HG03460 (cell line): ENCODE results near the gene SNX22.

Experiments
- ATAC-seq: cut with Tn5 transposase; IDR thresholded peaks from one replicate; pipeline ENCODE4 v1.9.1; 2021; ENCODE audit not compliant: unreplicated experiment

The SNX22 gene

DNA sequence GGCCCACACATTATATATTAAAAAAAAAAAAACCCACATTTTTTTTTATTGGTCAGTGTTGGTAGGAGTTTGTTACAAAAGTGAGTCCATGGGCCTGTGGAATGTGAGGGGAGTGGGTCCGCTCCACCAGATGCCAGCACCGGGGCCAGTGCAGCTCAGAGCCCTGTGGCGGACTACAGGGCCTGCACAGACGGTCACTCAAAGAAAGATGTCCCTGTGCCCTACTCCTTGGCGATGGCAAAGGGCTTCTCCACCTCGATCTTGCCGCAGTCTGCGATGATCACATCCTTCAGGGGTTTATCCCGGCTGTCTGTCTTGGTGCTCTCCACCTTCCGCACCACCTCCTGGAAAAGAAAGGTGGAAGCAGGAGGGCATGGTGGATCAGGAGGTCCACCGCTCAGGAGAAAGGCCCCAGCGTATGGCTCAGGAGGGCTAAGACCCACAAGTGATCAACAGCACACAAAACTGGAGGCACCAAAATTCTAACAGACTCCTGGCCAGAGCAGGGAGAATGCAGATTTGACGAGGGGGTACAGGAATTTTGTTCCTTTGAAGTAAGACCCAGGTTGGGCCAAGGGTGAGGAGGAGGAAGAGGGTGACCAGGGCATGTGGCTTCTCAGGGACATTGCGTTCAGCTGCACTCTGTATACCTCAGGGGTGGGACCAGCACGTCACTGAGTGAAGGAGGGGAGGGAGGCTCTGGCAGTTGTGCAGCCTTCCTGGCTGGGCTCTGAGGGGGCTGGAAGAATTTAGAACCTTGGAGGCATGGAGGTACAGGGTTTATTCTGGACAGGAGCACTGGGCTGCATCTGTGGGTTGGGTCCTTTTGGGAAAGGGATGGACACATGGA, 4.5 kb downstream of the SNX22 start:
- ATAC-seq = no peak

DNA sequence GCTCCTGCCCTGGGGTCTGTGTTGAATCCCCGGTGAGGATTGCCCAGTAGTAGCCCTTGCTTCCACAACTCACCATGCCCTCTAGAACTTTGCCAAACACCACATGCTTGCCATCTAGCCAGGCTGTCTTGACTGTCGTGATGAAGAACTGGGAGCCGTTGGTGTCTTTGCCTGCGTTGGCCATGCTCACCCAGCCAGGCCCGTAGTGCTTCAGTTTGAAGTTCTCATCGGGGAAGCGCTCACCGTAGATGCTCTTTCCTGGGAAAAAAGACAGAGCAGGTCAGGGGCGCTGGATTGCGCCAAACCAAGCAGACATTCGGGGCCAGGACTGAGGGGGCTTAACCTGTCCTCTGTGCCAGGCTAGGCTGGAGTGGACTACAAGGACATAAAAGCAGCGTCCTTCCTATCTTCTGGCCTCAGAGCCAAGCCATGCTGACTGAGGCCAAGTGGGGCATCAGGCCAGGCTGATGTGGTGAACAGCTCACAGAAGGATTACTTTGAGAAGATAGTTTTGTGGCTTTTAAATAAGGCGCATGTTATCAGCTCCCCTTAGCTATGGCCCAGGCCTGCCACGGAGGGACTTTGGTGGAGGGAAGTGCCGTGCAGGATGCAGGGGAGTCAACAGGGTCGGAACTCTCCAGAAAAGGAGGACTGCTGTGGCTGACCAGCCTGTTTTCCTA, 5.3 kb downstream of the SNX22 start:
- no peak for ATAC-seq

GRCh38 chr15:64157599-64158125, 6.1 kb downstream of the SNX22 start:
- no peak for ATAC-seq

- ATAC-seq = no peak
Observed at GRCh38 chr15:64158363-64159134, 7.0 kb downstream of the SNX22 start.

DNA sequence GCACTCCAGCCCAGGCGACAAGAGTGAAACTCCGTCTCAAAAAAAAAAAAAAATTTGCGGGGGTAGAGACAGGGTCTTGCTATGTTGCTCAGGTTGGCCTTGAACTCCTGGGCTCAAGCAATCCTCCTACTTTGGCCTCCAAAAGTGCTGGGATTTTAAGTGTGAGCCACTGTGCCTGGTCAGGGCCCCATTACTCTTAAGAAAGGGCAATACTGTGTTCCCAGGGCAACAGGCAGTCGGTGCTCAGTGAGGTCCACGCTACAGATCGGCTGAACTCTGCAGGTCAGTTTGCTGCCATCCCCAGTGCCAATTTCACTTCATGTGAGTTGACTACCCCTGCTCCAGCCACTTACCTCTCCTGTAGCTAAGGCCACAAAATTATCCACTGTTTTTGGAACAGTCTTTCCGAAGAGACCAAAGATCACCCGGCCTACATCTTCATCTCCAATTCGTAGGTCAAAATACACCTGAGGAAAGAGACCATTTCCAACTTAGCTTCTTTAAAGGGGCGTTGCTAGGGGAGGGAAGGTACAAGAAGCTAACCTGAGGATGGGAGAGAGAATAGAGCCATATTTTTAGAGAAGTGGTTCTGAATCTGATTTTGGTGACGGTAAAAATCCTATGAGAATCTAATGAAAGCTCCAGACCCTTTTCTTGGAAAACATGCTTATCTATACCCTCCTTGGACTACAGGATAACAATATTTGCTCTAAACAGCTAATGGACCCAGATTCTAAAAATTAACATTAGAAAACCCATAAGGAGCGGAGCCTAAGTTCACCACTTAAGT, 10.4 kb downstream of the SNX22 start:
- ATAC-seq = no peak

DNA sequence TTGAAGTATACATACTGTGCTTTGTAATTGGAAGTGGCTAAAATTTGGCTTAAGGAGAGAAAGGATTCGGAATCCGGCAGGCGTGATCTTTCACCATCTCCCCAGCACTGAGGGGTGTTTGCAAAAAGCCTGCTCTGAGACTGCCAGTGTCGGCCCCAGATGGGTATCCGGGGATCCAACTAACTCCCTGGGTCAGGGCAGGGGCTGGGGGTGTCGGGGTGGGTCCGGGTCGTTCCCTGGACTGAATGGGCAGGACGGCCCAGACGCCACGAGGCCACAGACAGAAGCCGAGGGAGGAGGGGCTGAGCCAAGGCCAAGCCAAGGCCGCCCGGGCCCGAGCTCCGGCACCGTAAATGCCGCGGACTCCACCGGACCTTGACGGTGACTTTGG, 10.9 kb downstream of the SNX22 start:
- peak; percentile 17 for ATAC-seq

GRCh38 chr15:64162869-64163658, 11.5 kb downstream of the SNX22 start, which contains the start of gene PPIB:
TSS of gene PPIB (minus strand) at chr15:64163022. CDS start at chr15:64162986, 36 bp downstream.
- peak; percentile 91 for ATAC-seq

DNA sequence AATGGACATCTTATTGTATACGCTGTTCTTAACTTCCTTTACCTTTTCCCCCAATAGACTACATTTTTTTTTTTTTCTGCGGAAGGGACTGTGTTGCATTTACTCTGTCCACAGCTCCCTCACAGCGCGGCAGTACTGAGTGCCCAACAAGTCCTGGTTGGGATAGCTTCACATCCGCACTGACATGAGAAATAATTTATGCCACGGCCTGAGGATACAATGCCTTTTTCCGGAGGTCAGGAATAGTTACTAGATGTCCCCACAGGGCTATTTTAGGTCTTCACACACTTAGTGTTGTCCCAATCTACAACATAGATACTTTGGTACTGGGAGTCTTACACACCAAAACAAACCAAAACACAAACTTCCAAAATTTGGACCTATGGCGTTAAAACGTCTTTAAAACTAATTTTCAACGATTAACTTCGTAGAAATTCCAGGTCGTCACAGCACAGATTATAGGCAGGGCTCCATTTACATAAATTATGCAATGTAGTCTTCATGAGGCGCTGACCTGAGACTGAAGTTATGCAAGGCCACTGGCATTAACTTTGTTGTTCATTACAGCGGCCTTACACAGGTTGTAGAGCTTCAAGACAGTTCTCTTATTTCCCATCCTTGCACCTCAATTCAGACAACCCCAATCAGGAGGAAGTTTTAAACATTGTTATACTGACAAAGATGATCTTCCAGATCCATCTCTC, 12.3 kb downstream of the SNX22 start:
- ATAC-seq = no peak

GRCh38 chr15:64164436-64164835, 12.9 kb downstream of the SNX22 start:
- ATAC-seq = no peak

- ATAC-seq = no peak
Observed at GRCh38 chr15:64166102-64166890, 14.8 kb downstream of the SNX22 start.

DNA sequence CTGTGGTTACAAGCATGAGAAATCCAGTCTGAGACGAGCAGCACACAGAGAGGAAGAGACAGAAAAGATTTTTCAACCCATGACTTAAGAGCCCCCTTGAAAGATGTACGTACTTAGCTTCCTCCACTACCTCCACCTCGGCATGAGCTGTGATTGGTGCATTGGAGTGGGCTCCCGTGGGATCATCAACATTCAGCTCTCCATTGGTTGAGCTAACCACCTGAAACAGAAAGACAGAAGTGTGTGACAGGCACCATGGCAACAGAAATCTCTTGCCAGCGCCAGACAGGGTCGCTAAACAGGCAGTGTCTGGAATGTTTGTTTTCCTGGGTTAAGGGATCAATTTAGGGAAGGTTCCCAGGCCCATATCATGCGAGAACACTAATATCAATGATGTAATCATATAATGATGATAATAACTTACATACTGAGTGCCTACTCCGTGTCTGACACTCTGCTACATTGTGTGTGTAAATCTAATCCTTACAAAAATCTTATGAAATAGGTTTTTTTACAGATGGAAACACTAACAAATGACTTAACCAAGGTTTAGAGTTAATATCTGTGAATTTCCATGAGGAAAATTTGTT, 28.8 kb downstream of the SNX22 start:
- ATAC-seq = no peak

DNA sequence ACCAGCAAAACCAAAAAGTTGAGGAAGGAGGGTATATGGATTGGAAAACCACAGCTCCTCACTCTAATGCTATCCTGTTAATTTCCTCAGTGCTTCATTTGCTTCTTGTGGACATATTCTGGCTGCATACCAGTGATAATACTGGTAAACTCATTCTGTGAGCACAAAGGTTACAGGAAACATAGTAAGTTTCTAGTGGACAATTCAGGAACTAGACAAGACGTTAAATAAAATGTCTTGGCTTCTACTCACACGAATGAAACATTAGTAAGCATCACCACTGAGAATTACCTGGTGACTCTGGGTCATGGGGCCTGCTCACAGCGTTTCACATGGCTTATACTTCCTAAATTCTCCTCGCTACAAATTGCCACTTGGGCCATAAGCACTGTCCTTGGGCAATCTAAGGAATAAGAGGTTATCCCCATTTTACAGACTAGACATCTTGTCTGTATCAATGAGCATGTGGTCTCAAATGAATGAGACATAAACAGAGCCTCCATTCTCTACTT, 31.4 kb downstream of the SNX22 start:
- ATAC-seq = no peak

DNA sequence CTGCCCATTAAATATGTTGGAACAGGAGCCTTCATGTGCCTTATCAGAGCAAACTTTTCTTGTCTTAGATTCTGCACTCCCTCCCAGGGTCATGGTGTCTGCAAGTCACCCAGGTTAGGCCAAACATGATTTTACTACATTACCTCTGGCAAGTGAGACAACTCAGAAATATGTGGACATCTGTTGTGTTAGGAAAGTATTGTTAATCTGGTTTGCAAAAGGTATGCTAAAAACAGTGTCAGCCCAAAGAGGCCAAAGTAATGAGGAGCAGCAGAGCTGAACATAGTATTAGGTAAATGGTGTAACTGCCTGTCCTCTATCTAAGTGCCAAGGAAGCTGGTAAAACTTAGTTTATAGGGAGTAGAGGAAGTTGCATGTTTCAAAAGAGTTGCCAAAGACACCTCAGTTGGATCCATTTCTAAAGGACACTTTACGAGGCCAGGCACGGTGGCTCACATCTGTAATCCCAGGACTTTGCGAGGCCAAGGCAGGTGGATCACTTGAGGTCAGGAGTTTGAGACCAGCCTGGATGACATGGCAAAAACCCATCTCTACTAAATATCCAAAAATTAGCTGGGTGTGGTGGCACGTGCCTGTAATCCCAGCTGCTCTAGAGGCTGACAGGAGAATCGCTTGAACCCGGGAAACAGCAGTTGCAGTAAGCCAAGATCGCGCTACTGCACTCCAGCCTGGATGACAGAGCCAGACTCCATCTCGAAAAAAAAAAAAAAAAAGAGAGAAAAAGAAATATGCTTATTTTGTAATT, 33.8 kb downstream of the SNX22 start:
- ATAC-seq = no peak

DNA sequence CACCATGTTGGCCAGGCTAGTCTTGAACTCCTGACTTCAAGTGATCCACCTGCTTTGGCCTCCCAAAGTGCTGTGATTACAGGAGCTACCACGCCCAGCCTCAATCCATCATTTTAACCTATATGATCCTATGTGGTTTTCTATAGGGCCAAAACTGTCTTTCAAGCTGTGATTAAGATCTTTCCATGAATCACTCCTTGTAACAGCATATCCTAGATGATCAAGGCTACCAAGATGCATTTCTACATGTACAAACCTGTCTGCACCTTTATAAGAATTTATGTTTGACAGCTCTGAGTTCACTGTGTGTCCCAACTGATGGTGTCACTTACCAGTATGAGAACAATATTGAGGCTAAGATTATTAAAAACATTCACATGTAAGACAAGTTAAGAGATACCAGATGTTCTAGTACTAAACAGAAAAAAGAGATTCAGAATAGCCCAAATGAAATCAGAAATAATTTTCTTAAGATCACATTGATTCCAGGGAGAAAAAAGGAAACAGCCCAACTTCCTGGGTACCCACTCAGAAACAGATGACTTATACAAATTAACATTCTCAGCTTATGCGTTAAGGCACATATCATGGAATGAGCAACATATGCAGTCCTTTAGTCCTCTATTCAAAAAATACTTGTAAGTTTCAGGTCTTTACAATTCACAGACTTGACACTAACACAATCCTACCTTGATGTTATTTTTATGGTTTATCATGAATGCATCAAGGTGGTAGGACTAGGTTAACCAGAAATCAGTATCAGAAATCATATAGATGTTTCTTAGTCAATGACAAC, 36.1 kb downstream of the SNX22 start:
- ATAC-seq = no peak

GRCh38 chr15:64191971-64192830, 40.7 kb downstream of the SNX22 start:
- ATAC-seq = no peak
